Endothelial cell of umbilical vein (primary cell): Measurements from ENCODE around the gene UGGT2. TPM values are rescaled to one million over a fixed set of nuclear protein-coding genes. Genes with fewer than 3 reads are reported as not detected.

ENCODE experiments used
- BruUV-seq: library from RNA; stranded (reverse); fragments of 400-500 nt; replicated peaks from 2 replicates; lab custom pipeline; 2021; lab: Mats Ljungman, UMichigan
- CTCF ChIA-PET: fragments of 300-600, 350-600 bp; sonication (Branson Sonifier 250); formaldehyde crosslinking; loops from one replicate; lab custom pipeline; 2021; ENCODE audit warnings: antibody characterized with exemption, inconsistent platforms; lab: Charles Lee
- POLR2A ChIA-PET: fragments of 300-600, 350-600 bp; sonication (Branson Sonifier 250); formaldehyde crosslinking; loops from one replicate; lab custom pipeline; 2021; ENCODE audit warnings: antibody characterized with exemption, inconsistent platforms; lab: Charles Lee
- DNase-seq: peaks from one replicate; pipeline ENCODE4 v3.0.0-alpha.2; 2011; ENCODE audit warnings: low read depth, low spot score
- FAIRE-seq: peaks from 2 replicates; lab custom pipeline; 2011; peaks lifted over from hg19 to GRCh38; lab: Jason Lieb, UNC
- H2AFZ ChIP-seq: 2 replicates; pipeline ENCODE4 v1.6.0; 2012; ENCODE audit warnings: low read depth, low read length, control low read depth, inconsistent platforms
- H3K27ac ChIP-seq: 2 replicates; pipeline ENCODE4 v1.5.1; 2011; ENCODE audit warnings: low read depth, mild to moderate bottlenecking, control low read depth, low read length, moderate library complexity; ENCODE audit not compliant: insufficient read depth
- H3K27me3 ChIP-seq, 2 experiments: 2 replicates each; pipeline versions ENCODE4 v1.6.0 to v1.6.1; 2011; ENCODE audit warnings: low read length in 2 of 2, mixed read lengths in 1 of 2; ENCODE audit not compliant: control insufficient read depth in 2 of 2, insufficient read depth in 2 of 2
- H3K36me3 ChIP-seq, 2 experiments: 2 replicates in 1 of 2; 3 replicates in 1 of 2; pipeline ENCODE4 v1.5.1; 2011; ENCODE audit warnings: low read length in 2 of 2, mild to moderate bottlenecking in 1 of 2, moderate library complexity in 1 of 2; ENCODE audit not compliant: control insufficient read depth in 2 of 2, insufficient read depth in 2 of 2; ENCODE audit errors: extremely low read depth in 1 of 2
- H3K4me1 ChIP-seq: 3 replicates; pipeline ENCODE4 v1.5.1; 2011; ENCODE audit warnings: mild to moderate bottlenecking, low read length; ENCODE audit not compliant: control insufficient read depth, insufficient read depth; ENCODE audit errors: extremely low read depth
- H3K4me2 ChIP-seq: 2 replicates; pipeline ENCODE4 v1.6.1; 2011; ENCODE audit warnings: low read length, control low read depth, mixed read lengths; ENCODE audit not compliant: insufficient read depth
- H3K4me3 ChIP-seq, 3 experiments: fragments of 200-600 bp in 1 of 3; sonication (generic), shearing (Covaris generic) in 1 of 3; replicated peaks in 1 of 3; 2 replicates each; pipeline ENCODE4 v1.5.1; 2011 to 2016; ENCODE audit warnings: control low read depth in 3 of 3, low read length in 3 of 3, mild to moderate bottlenecking in 2 of 3, inconsistent platforms in 1 of 3, low read depth in 1 of 3, moderate library complexity in 1 of 3; ENCODE audit not compliant: insufficient read depth in 1 of 3
- H3K79me2 ChIP-seq: 2 replicates; pipeline ENCODE4 v1.6.0; 2012; ENCODE audit warnings: low read length, inconsistent platforms; ENCODE audit not compliant: control insufficient read depth, insufficient read depth
- H3K9ac ChIP-seq: replicated peaks from 2 replicates; pipeline ENCODE3; 2011; ENCODE audit warnings: low read length, control low read depth; ENCODE audit not compliant: insufficient read depth; ENCODE audit errors: extremely low read depth
- H3K9me1 ChIP-seq: replicated peaks from 3 replicates; pipeline ENCODE4 v1.6.0; 2011; ENCODE audit warnings: mild to moderate bottlenecking, low read length; ENCODE audit not compliant: control insufficient read depth, insufficient read depth; ENCODE audit errors: extremely low read depth
- H3K9me3 ChIP-seq: replicated peaks from 2 replicates; pipeline ENCODE4 v1.5.1; 2012; ENCODE audit warnings: low read length, inconsistent platforms; ENCODE audit not compliant: control insufficient read depth, insufficient read depth
- H4K20me1 ChIP-seq: replicated peaks from 2 replicates; pipeline ENCODE3; 2011; ENCODE audit warnings: mild to moderate bottlenecking, low read length; ENCODE audit not compliant: control insufficient read depth, insufficient read depth; ENCODE audit errors: extremely low read depth
- CTCF ChIP-seq, 2 donors: IDR thresholded peaks; 1 replicate in 1 of 2; 2 replicates in 1 of 2; pipeline ENCODE4 v1.5.1; 2011; ENCODE audit warnings: low read length in 2 of 2, mild to moderate bottlenecking in 2 of 2, moderate library complexity in 2 of 2, control low read depth in 1 of 2, inconsistent platforms in 1 of 2, low read depth in 1 of 2; ENCODE audit not compliant: insufficient read depth in 1 of 2; ENCODE audit errors: extremely low read depth in 1 of 2
- EZH2 ChIP-seq: IDR thresholded peaks from 2 replicates; pipeline ENCODE4 v1.6.1; 2012; ENCODE audit warnings: borderline replicate concordance, low read depth, mild to moderate bottlenecking, moderate library complexity, low read length, inconsistent platforms; ENCODE audit not compliant: severe bottlenecking
- FOS ChIP-seq: IDR thresholded peaks from 2 replicates; pipeline ENCODE4 v1.6.1; 2011; ENCODE audit warnings: mild to moderate bottlenecking, low read length, moderate library complexity, borderline replicate concordance; ENCODE audit not compliant: insufficient read depth
- GATA2 ChIP-seq: IDR thresholded peaks from 2 replicates; pipeline ENCODE4 v1.7.0; 2011; ENCODE audit warnings: low read depth, mild to moderate bottlenecking, moderate library complexity, mixed read lengths, low read length; ENCODE audit not compliant: insufficient read length, insufficient read depth
- JUN ChIP-seq: IDR thresholded peaks from 2 replicates; pipeline ENCODE4 v1.6.1; 2011; ENCODE audit warnings: borderline replicate concordance, low read depth; ENCODE audit not compliant: insufficient read length, insufficient read depth
- MAX ChIP-seq: IDR thresholded peaks from 2 replicates; pipeline ENCODE4 v1.6.1; 2011; ENCODE audit not compliant: insufficient read depth, insufficient read length
- MYC ChIP-seq: IDR thresholded peaks from one replicate; pipeline ENCODE4 v1.6.1; 2011; ENCODE audit warnings: mild to moderate bottlenecking, low read depth, low read length
- POLR2A ChIP-seq: IDR thresholded peaks from 2 replicates; pipeline ENCODE4 v1.6.1; 2012; ENCODE audit warnings: low read depth, mild to moderate bottlenecking, control low read depth, low read length
- POLR2AphosphoS5 ChIP-seq: IDR thresholded peaks from 2 replicates; pipeline ENCODE4 v1.6.1; 2012; ENCODE audit warnings: low read depth, mild to moderate bottlenecking, control low read depth, low read length, moderate library complexity; ENCODE audit not compliant: insufficient read depth
- dilution Hi-C: fragments of 300-500 bp; cut with MboI; formaldehyde crosslinking; loops from one replicate; pipeline ENCODE4 v1.15.0; 2019; ENCODE audit warnings: low sequenced_read_pairs; ENCODE audit not compliant: extremely low pct_ligation_motif_present
- intact Hi-C: fragments of 100-400 bp; cut with micrococcal nuclease; formaldehyde crosslinking; loops from one replicate; pipeline ENCODE4 v1.10.0; 2022
- polyA plus RNA-seq, 4 experiments: library from polyadenylated mRNA; depleted of rRNA in 3 of 4; stranded (reverse) in 3 of 4; unstranded in 1 of 4; fragments of >200 nt; gene quantifications; 2 replicates each; pipeline versions ENCODE4 v1.2.1 to v1.2.3, GENCODE V29; 2011 to 2012; ENCODE audit warnings: missing spikeins in 1 of 4
- total RNA-seq: library from RNA; stranded (reverse); gene quantifications from 2 replicates; pipeline ENCODE4 v1.2.3, GENCODE V29; 2021

Gene UGGT2
- total and polyA plus RNA-seq, 2 donors (not counting 3 experiments of a cell fraction or from before 2014, with no cell fraction given), result 4.6 to 25.1 TPM

- H3K9ac ChIP-seq, result no peak overlapping the region
- H3K27me3 ChIP-seq, result no peaks in the 10 kb centered on the region
- no peaks in the 10 kb centered on the region for H3K9me1 ChIP-seq
- ChIA-PET POLR2A (no interaction called here), CTCF (interaction anchor here (2.2 kb wide), 1 partner anchor 27 kb away, joined by 8 read pairs; no protein-coding TSS in a partner anchor)
- FAIRE-seq, result no peak
- intact Hi-C loops (no loop called here), dilution Hi-C loops (no loop called here)
- TF ChIP-seq EZH2 (no peak), POLR2AphosphoS5 (no peak), FOS (no peak), CTCF (IDR thresholded peaks at IDR 0.05; ENCODE audit: extremely low read depth in 1 of 2, insufficient read depth in 1 of 2, low read depth in 1 of 2, low read length in 2 of 2) (no peak), MAX (no peak), MYC (no peak), GATA2 (no peak), POLR2A (no peak), JUN (no peak)
- no peak overlapping the region for H2AFZ ChIP-seq
- DNase-seq, result no peak
- no peak overlapping the region for H3K4me2 ChIP-seq
- H3K79me2 ChIP-seq, result no peaks in the 10 kb centered on the region
- no peak overlapping the region for H3K4me3 ChIP-seq
- H3K27ac ChIP-seq, result no peak overlapping the region
- no peaks in the 10 kb centered on the region for H3K36me3 ChIP-seq
- no peaks in the 10 kb centered on the region for H4K20me1 ChIP-seq
- peaks cover 23% of the 10 kb centered on the region for H3K4me1 ChIP-seq
- no TSS peak for BruUV-seq
- no peaks in the 10 kb centered on the region for H3K9me3 ChIP-seq
These were observed 191.9 kb downstream of the UGGT2 start for GRCh38 chr13:95861296-95861695.
